ENCODE measurements around the gene HES4.
"Not testable (repeated sequence)": the region's sequence is repeated elsewhere in the genome, so short reads cannot be mapped to it uniquely, and the experiment has no call there.

Gene HES4

GRCh38 chr1:997993-998744 lies 1.7 kb downstream of the HES4 start:
- DNase-seq, result no peak

DNA sequence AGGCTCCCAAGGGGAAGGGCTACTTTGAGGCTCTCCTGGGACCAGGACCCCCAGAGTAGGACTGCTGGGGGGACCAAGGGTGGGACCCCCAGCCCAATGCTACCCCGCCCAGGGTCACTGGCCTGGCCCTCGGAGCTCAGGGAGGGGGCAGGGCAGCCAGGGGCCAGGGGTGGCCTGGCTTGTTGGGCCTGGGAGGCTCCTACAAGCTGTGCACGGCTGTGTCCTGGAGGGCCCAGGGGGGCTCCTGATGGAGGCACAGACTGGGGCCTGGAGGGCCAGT lies 2.2 kb downstream of the HES4 start:
- no peak for DNase-seq

DNA sequence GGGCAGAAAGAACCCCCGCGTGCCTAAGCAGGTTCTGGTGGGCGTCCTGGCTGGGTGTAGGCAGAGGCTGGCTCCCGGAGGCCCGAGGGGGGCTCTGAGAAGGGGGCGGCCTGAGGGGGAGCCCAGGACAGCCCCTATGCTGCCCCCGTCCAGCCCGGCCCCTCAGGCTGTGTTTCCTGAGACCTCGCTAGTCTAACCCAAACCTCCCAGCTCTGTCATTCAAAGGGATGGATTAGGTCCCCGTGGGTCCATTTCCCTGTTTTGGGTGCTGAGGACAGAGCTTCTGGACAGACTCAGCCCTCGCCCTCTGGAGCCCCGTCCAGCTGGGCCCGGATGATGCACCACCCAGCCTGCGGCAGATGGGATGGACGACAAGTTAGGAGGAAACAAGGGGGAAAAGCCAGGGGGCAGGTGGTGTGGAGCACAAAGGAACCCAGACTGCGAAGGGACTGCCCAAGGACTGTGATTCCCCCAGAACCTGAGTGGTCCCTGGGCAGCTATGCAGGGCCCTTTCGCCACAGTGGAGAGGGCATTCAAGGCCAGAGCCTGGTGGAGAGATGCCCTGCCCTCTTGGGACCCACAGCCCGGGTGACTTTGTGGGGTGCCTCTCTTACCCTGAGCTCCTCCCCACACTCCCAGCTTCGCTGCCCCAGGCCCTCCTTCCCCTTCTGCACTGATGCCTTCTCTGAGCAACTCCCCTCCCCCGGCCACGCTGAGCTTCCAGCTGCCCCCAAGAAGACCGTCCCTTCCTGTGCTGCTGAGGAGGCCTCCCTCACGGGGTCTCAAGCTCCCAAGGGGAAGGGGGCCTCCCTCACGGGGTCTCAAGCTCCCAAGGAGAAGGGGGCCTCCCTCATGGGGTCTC lies 2.8 kb downstream of the HES4 start:
- DNase-seq, result no peak

DNA sequence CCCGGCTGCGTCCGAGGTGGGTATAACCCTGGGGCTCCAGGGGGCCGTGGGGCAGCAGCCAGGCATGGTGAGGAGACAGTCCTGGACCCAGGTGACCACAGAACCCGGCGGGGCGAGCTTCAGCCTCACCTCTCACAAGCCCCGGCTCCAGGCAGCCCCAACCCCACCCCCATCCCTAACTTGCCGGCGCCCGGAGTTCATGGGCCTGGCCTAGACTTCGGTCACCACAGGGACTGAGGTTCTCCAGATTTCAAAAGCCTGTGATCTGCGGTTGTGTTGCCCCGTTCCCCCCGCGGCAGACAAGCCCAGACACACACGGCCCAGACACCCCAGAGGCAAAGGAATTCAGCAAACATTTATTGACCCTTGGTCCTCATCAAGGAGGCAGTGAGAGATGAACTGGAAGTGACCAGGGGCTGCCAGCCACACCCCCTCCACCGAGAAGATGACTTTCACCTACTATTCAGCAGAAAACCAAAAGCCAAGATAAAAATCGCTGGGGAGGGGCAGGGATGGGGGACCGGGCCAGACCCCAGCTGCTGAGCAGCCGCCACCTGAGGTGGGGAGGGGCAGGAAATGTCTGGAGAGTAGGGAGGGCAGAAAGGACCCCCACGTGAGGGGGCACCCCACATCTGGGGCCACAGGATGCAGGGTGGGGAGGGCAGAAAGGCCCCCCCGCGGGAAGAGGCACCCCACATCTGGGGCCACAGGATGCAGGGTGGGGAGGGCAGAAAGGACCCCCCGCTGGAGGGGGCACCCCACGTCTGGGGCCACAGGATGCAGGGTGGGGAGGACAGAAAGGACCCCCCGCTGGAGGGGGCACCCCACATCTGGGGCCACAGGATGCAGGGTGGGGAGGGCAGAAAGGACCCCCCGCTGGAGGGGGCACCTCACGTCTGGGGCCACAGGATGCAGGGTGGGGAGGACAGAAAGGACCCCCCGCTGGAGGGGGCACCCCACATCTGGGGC lies 3.9 kb downstream of the HES4 start:
- DNase-seq, result no peak

DNA sequence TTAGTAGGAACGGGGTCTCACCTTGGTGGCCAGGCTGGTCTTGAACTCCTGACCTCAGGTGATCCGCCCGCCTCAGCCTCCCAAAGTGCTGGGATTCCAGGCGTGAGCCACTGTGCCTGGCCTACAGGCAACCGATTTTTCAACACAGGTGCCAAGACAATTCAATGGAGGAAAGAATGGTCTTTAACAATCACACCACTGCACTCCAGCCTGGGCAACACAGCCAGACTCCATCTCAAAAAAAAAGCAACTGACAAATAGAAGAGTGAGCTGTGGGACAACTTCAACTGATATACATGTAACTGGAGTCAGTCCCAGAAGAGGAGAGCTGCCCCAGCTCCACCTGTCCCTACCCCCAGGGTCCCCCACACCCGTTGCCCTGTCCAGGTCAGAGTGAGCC lies 5.4 kb downstream of the HES4 start:
- not testable (repeated sequence) for DNase-seq

DNA sequence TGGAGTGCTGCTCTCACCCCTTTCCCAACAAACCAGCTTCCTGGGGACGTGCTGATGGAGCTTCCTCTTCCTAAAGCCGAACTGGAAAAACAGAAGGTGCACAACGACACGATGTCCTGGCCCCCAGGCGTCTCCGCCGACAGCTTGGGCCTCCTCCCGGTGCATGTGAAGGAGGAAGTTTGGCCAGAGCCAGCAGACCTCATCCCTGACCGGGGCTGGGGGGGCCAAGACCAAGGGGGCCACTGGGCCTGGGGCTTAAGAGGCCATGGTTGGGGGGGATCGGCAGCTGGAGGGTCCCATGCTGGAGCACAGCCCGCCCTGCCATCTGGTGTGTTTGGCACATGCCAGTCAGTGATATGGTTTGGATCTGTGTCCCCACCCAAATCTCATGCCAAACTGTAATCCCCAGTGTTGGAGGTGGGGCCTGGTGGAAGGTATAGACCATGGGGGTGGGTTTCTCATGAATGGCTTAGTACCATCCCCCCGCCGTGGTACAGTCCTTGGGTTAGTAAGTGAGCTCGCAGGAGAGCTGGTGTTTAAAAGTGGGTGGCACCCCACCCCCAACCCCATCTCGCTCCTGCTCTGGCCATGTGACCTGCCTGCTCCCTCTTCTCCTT lies 6.4 kb downstream of the HES4 start:
- no peak for DNase-seq

DNA sequence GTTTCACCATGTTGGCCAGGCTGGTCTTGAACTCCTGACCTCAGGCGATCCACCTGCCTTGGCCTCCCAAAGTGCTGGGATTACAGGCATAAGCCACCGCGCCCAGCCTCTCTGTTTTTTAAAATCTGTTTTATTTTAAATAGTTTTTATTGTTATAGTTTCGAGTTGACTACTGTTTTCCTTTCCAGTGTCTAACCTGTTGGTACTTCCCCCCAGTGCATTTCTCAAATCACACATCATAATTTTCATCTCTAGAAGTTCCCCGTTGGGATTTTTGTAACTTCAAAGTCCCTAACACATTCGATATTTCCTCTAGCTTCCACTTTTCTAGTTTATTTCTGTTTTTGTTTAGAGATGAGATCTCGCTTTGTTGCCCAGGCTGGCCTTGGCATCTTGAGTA lies 7.5 kb downstream of the HES4 start:
- DNase-seq, result no peak

DNA sequence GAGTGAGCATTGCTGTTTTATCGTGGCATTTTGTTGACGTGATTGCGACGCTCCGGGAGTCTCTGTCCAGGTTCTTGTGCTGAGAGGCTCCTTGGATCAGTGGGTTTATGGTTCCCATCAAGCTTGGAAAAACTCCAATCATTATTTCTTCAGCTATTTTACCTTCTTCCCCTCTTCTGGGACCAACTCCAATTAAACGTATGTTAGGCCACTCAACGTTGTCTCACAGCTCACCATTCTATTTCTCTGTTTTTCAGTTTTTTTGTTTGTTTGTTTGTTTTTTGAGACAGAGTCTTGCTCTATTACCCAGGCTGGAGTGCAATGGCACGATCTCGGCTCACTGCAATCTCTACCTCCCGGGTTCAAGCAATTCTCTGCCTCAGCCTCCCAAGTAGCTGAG lies 8.0 kb downstream of the HES4 start:
- no peak for DNase-seq

GRCh38 chr1:991275-991674 lies 8.6 kb downstream of the HES4 start:
- DNase-seq, result not testable (repeated sequence)

GRCh38 chr1:988061-988460 lies 11.8 kb downstream of the HES4 start:
- DNase-seq, result not testable (repeated sequence)

DNA sequence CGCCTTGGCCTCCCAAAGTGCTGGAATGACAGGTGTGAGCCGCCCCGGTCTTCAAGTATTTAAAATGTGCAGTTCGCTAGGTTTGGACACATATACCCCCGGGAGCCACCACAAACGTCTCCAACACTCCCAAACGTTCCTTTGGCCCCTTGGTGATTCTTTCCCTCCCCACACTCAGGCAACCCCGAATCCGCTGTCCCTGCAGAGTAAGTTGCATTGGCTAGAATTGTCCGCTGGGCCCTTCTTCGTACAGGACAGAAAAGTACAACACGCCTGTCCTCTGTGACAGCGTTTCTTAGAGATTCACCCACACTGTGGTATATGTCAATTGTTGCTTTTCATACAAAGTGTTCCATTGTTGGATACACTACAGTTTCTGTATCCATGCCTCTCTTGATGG lies 14.8 kb downstream of the HES4 start:
- no peak for DNase-seq

- no peak for DNase-seq
Observed at GRCh38 chr1:984476-984814, 15.5 kb downstream of the HES4 start.

- DNase-seq, result no peak
Observed at GRCh38 chr1:983798-984475, 16.0 kb downstream of the HES4 start.

- no peak for DNase-seq
Observed at GRCh38 chr1:982765-983436, 17.0 kb downstream of the HES4 start.

- no peak for DNase-seq
Observed at GRCh38 chr1:981955-982558, 17.8 kb downstream of the HES4 start, which contains the start of gene PERM1. Gene PERM1 (minus strand): TSS chr1:982093. CDS start chr1:981029, 1,064 bp downstream.

DNA sequence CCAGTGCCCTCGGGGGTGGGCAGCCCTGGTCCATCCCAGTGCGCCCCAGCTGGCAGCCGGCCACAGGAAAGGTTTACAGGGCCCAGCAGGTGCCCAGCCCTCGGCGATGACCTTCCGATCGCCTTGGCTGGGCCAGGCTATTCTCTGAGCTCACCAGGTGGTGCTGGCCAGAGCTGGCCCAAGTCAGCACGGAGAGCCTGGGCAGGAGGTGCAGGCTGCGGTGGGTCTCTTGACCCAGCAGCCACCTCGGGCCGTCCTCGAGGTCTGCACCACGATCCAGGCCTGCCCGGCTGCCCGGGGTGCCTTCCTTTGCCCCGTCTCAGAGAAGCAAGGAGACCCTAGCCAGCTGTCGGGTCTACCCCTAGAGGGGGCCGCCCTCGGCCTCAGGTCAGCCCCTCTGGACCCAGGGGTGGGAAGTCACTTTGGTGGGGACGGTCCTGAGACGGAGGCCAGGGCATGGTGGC lies 18.4 kb downstream of the HES4 start:
- DNase-seq, result no peak

- no peak for DNase-seq
Observed at GRCh38 chr1:980602-981395, 19.1 kb downstream of the HES4 start.

DNA sequence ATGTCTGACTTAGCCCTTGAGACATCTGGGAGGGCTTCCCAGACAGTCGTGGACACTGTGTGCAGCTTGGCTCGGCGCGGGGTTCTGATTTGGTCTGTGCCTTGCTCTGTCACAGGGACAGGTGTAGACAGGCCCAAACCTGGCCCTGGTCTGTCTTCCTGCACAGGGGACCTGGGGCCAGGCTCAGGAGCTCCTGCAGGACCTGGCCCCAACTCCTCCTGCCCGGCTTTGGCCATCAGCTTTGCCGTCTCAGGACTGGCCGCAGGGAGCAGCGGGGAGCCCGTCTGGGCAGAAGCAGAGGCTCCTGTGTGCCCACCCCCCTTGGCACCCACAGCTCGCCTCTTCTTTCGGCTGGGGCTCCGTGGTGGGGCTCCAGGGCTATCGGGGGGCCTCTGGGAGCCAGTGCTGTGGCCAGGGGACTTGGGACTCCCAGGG lies 19.7 kb downstream of the HES4 start:
- DNase-seq, result no peak

DNA sequence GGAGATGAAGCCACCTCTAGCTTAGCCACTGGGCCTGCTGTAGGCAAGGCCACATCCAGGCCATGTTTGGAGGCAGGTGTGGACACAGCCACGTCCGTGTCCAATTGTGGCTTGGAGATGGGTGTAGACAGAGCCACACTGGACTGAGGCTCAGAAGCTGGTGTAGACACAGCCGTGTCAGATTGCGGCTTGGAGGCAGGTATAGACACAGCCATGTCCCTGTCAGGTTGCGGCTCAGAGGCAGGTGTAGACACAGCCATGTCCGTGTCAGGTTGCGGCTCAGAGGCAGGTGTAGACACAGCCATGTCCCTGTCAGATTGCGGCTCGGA lies 20.2 kb downstream of the HES4 start:
- DNase-seq, result no peak
